Caco-2 (cell line): ENCODE data around the gene SPACDR. TPM values are rescaled to one million over a fixed set of nuclear protein-coding genes. Genes with fewer than 3 reads are reported as not detected.

Source experiments
- BruUV-seq: library from RNA; stranded (reverse); fragments of 400-500 nt; replicated peaks from 2 replicates; lab custom pipeline; 2021; lab: Mats Ljungman, UMichigan
- CTCF ChIA-PET: fragments of 300-600 bp; sonication (Branson Sonifier 250); formaldehyde crosslinking; loops from one replicate; lab custom pipeline; 2022; ENCODE audit warnings: antibody characterized with exemption; lab: Charles Lee
- POLR2A ChIA-PET: fragments of 300-600 bp; sonication (Branson Sonifier 250); formaldehyde crosslinking; loops from one replicate; lab custom pipeline; 2022; ENCODE audit warnings: antibody characterized with exemption; lab: Charles Lee
- DNase-seq, 2 experiments: peaks; one replicate each; pipeline versions ENCODE4 v3.0.0 to v3.0.0-alpha.2; 2020 to 2022
- H3K27me3 ChIP-seq: replicated peaks from 2 replicates; pipeline ENCODE4 v1.6.0; 2011; ENCODE audit warnings: low read length; ENCODE audit not compliant: control insufficient read depth, insufficient read depth
- H3K36me3 ChIP-seq: 2 replicates; pipeline ENCODE4 v1.5.1; 2011; ENCODE audit warnings: low read length; ENCODE audit not compliant: control insufficient read depth, insufficient read depth
- H3K4me1 ChIP-seq: fragments of 250-450 bp; sonication (Bioruptor Pico); 2 replicates; pipeline ENCODE4 v1.5.1; 2020; ENCODE audit warnings: mild to moderate bottlenecking
- H3K4me3 ChIP-seq: 2 replicates; pipeline ENCODE4 v1.5.1; 2011; ENCODE audit warnings: low read depth, mild to moderate bottlenecking, control low read depth, low read length
- H3K9me3 ChIP-seq: fragments of 250-450 bp; sonication (Bioruptor Pico); 2 replicates; pipeline ENCODE4 v1.5.1; 2020; ENCODE audit warnings: mild to moderate bottlenecking, moderate library complexity
- H3K27ac Mint-ChIP-seq: one replicate; pipeline ENCODE4 v1.8.0; 2022; ENCODE audit warnings: mixed read lengths; ENCODE audit not compliant: unreplicated experiment
- H3K27me3 Mint-ChIP-seq: one replicate; pipeline ENCODE4 v1.8.0; 2022; ENCODE audit warnings: mixed read lengths; ENCODE audit not compliant: insufficient read depth, unreplicated experiment
- H3K36me3 Mint-ChIP-seq: one replicate; pipeline ENCODE4 v1.8.0; 2022; ENCODE audit warnings: mild to moderate bottlenecking, mixed read lengths; ENCODE audit not compliant: insufficient read depth, unreplicated experiment
- H3K4me1 Mint-ChIP-seq: one replicate; pipeline ENCODE4 v1.8.0; 2022; ENCODE audit warnings: low read depth, mixed read lengths; ENCODE audit not compliant: unreplicated experiment
- H3K4me3 Mint-ChIP-seq: one replicate; pipeline ENCODE4 v1.8.0; 2022; ENCODE audit warnings: mild to moderate bottlenecking, moderate library complexity, mixed read lengths; ENCODE audit not compliant: unreplicated experiment
- H3K9me3 Mint-ChIP-seq: one replicate; pipeline ENCODE4 v1.8.0; 2022; ENCODE audit warnings: mixed read lengths; ENCODE audit not compliant: unreplicated experiment
- intact Hi-C: fragments of 100-400 bp; cut with micrococcal nuclease; formaldehyde crosslinking; loops from one replicate; pipeline ENCODE4 v1.10.0; 2022; ENCODE audit not compliant: unreplicated experiment
- total RNA-seq: library from RNA; stranded (reverse); gene quantifications from 2 replicates; pipeline ENCODE4 v1.2.3, GENCODE V29; 2022
- TF ChIP-seq, protein P1 (sequence below), 2 experiments: fragments of 200-600 bp in 1 of 2; IDR thresholded peaks; 1 replicate in 1 of 2; 2 replicates in 1 of 2; pipeline versions ENCODE4 v1.5.1 to v1.8.0; 2011 to 2022; ENCODE audit warnings: antibody characterized with exemption in 1 of 2, control low read depth in 1 of 2, inconsistent platforms in 1 of 2, low read depth in 1 of 2, low read length in 1 of 2, mild to moderate bottlenecking in 1 of 2, moderate library complexity in 1 of 2; ENCODE audit not compliant: insufficient read depth in 1 of 2, severe bottlenecking in 1 of 2, unreplicated experiment in 1 of 2

The SPACDR gene
- total RNA-seq, 1 experiment from 2014 or later, result 0.41 TPM

- Histone ChIP-seq H3K9me3 (no peaks in the 10 kb centered on the region), H3K4me3 (peak overlapping the region; percentile 91), H3K4me1 (0 out of 2 replicates have a peak, but pooled peaks cover 10% of the 10 kb centered on the region), H3K27me3 (no peaks in the 10 kb centered on the region), H3K36me3 (no peaks in the 10 kb centered on the region; the same call in 1 of the 2 replicates)
- H3K27ac Mint-ChIP-seq, result peak overlapping the region; percentile 96
- H3K36me3 Mint-ChIP-seq, result peaks cover 62% of the 10 kb centered on the region
- CTCF ChIA-PET, result no interaction called here
- TF ChIP-seq, protein P1, sequence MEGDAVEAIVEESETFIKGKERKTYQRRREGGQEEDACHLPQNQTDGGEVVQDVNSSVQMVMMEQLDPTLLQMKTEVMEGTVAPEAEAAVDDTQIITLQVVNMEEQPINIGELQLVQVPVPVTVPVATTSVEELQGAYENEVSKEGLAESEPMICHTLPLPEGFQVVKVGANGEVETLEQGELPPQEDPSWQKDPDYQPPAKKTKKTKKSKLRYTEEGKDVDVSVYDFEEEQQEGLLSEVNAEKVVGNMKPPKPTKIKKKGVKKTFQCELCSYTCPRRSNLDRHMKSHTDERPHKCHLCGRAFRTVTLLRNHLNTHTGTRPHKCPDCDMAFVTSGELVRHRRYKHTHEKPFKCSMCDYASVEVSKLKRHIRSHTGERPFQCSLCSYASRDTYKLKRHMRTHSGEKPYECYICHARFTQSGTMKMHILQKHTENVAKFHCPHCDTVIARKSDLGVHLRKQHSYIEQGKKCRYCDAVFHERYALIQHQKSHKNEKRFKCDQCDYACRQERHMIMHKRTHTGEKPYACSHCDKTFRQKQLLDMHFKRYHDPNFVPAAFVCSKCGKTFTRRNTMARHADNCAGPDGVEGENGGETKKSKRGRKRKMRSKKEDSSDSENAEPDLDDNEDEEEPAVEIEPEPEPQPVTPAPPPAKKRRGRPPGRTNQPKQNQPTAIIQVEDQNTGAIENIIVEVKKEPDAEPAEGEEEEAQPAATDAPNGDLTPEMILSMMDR (IDR thresholded peaks at IDR 0.05; ENCODE audit: insufficient read depth in 1 of 2, low read depth in 1 of 2, low read length in 1 of 2, severe bottlenecking in 1 of 2, unreplicated experiment in 1 of 2), result no peak
- H3K27me3 Mint-ChIP-seq, result peaks cover under 1% of the 10 kb centered on the region
- peak overlapping the region; percentile 88 for H3K4me3 Mint-ChIP-seq
- intact Hi-C loops, result no loop called here
- DNase-seq, result no peak
- H3K4me1 Mint-ChIP-seq, result peaks cover 23% of the 10 kb centered on the region
- BruUV-seq, result no TSS peak
- H3K9me3 Mint-ChIP-seq, result no peaks in the 10 kb centered on the region
- POLR2A ChIA-PET, result no interaction called here
These were observed 29.5 kb downstream of the SPACDR start for GRCh38 chr7:100434297-100435144.

DNA sequence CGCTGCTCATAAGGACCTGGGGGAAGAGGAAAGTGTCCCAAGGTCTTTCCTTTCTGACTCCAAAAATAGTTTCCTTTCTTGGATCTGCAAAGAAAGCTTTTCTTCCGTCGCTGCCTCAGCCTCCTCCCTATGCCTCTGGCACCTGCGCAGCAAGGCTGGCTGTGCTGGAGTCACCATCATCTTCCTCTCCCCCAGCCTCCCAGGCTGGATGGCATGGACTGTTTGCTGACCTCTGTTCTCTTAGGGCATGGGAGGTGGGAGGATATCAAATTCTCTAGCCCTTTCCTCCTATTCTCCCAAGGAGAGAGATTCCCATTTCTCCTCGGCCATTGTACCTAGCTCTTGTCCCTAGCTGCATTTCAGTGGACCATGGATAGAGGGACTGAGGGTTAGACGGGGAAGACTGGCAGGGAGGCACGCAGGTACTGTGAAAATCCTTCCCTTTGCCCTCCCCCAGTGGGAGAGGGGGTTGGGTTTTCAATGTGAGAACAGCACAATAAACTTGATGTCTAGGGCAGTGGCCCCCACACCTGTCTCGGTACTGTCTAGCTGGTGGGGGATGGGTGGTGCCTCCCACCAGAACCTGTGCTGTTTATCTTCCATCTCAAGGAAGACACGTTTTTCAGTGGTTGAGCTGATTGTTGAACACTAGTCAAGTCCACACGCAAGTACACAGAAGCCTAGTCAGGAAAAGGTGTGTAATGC lies 30.3 kb downstream of the SPACDR start:
- Histone ChIP-seq H3K27me3 (no peaks in the 10 kb centered on the region), H3K4me1 (0 out of 2 replicates have a peak, but pooled peaks cover 10% of the 10 kb centered on the region), H3K9me3 (no peaks in the 10 kb centered on the region), H3K36me3 (no peaks in the 10 kb centered on the region; the same call in 1 of the 2 replicates), H3K4me3 (no peak overlapping the region)
- Mint-ChIP-seq H3K27ac (no peak overlapping the region), H3K9me3 (no peaks in the 10 kb centered on the region), H3K27me3 (peaks cover 4% of the 10 kb centered on the region), H3K4me1 (peaks cover 23% of the 10 kb centered on the region), H3K36me3 (peaks cover 70% of the 10 kb centered on the region), H3K4me3 (peak overlapping the region; percentile 33)
- TF ChIP-seq, protein P1 (IDR thresholded peaks at IDR 0.05; ENCODE audit: insufficient read depth in 1 of 2, low read depth in 1 of 2, low read length in 1 of 2, severe bottlenecking in 1 of 2, unreplicated experiment in 1 of 2), result no peak
- intact Hi-C loops, result no loop called here
- ChIA-PET CTCF (no interaction called here), POLR2A (no interaction called here)
- BruUV-seq, result no TSS peak
- DNase-seq, result no peak

- no TSS peak for BruUV-seq
- POLR2A ChIA-PET, result no interaction called here
- peaks cover 23% of the 10 kb centered on the region for H3K4me1 Mint-ChIP-seq
- CTCF ChIA-PET, result no interaction called here
- no peaks in the 10 kb centered on the region for H3K27me3 ChIP-seq
- H3K27me3 Mint-ChIP-seq, result peaks cover 4% of the 10 kb centered on the region
- intact Hi-C loops, result no loop called here
- H3K27ac Mint-ChIP-seq, result no peak overlapping the region
- no peaks in the 10 kb centered on the region for H3K9me3 ChIP-seq
- DNase-seq, result no peak
- peaks cover 75% of the 10 kb centered on the region for H3K36me3 Mint-ChIP-seq
- H3K9me3 Mint-ChIP-seq, result no peaks in the 10 kb centered on the region
- H3K4me3 Mint-ChIP-seq, result peak overlapping the region; percentile 33
- no peak overlapping the region for H3K4me3 ChIP-seq
- H3K4me1 ChIP-seq, result 0 out of 2 replicates have a peak, but pooled peaks cover 10% of the 10 kb centered on the region
- TF ChIP-seq, protein P1 (IDR thresholded peaks at IDR 0.05; ENCODE audit: insufficient read depth in 1 of 2, low read depth in 1 of 2, low read length in 1 of 2, severe bottlenecking in 1 of 2, unreplicated experiment in 1 of 2), result no peak
- H3K36me3 ChIP-seq, result no peaks in the 10 kb centered on the region; the same call in 1 of the 2 replicates
These were observed 30.8 kb downstream of the SPACDR start for GRCh38 chr7:100433276-100433591.
